GM18858 (cell line): Measurements from ENCODE around the gene CCDC117.
"Not testable (repeated sequence)": the region's sequence is repeated elsewhere in the genome, so short reads cannot be mapped to it uniquely, and the experiment has no call there.

Source experiments
- ATAC-seq: cut with Tn5 transposase; IDR thresholded peaks from one replicate; pipeline ENCODE4 v1.9.1; 2021; ENCODE audit not compliant: unreplicated experiment

The CCDC117 gene

GRCh38 chr22:28800308-28801041 lies 28.0 kb downstream of the CCDC117 start, which contains the start of gene XBP1:
XBP1 (minus strand) TSS chr22:28800569.
- ATAC-seq: peak; percentile 52

- no peak for ATAC-seq
Measured at GRCh38 chr22:28801845-28802594, 29.5 kb downstream of the CCDC117 start.

- ATAC-seq: no peak
Measured at GRCh38 chr22:28802595-28803123, 30.2 kb downstream of the CCDC117 start.

GRCh38 chr22:28805426-28805825 lies 32.9 kb downstream of the CCDC117 start:
- ATAC-seq: not testable (repeated sequence)

- no peak for ATAC-seq
Measured at GRCh38 chr22:28808716-28809355, 36.3 kb downstream of the CCDC117 start.

- ATAC-seq: no peak
Measured at GRCh38 chr22:28810821-28811491, 38.5 kb downstream of the CCDC117 start.

GRCh38 chr22:28812516-28812915 lies 40.0 kb downstream of the CCDC117 start:
- no peak for ATAC-seq

- no peak for ATAC-seq
Measured at GRCh38 chr22:28813772-28814518, 41.5 kb downstream of the CCDC117 start.

GRCh38 chr22:28815111-28815510 lies 42.6 kb downstream of the CCDC117 start:
- no peak for ATAC-seq

GRCh38 chr22:28815729-28816128 lies 43.2 kb downstream of the CCDC117 start:
- ATAC-seq: no peak

- no peak for ATAC-seq
Measured at GRCh38 chr22:28817064-28817463, 44.6 kb downstream of the CCDC117 start.

GRCh38 chr22:28817919-28818859 lies 45.7 kb downstream of the CCDC117 start:
- no peak for ATAC-seq

- ATAC-seq: no peak
Measured at GRCh38 chr22:28819253-28820096, 47.0 kb downstream of the CCDC117 start.

GRCh38 chr22:28820885-28821284 lies 48.4 kb downstream of the CCDC117 start:
- no peak for ATAC-seq

- ATAC-seq: no peak
Measured at GRCh38 chr22:28821452-28821851, 49.0 kb downstream of the CCDC117 start.

- no peak for ATAC-seq
Measured at GRCh38 chr22:28822930-28823551, 50.5 kb downstream of the CCDC117 start.

GRCh38 chr22:28824455-28824854 lies 52.0 kb downstream of the CCDC117 start:
- ATAC-seq: not testable (repeated sequence)

GRCh38 chr22:28826430-28826829 lies 53.9 kb downstream of the CCDC117 start:
- not testable (repeated sequence) for ATAC-seq
